Measurements from ENCODE around the gene TPSG1. TPM values are rescaled to one million over a fixed set of nuclear protein-coding genes. Genes with fewer than 3 reads are reported as not detected.

The TPSG1 gene
- total and polyA plus RNA-seq, 7 donors, result 0.08 TPM; not detected in 6

- WGBS, 3 donors, result 54 to 62% (median 57%) methylated on average over 15 of the region's 15 CpGs
- Histone ChIP-seq H3K27me3 (ENCODE audit: insufficient read depth in 3 of 3, low read length in 2 of 3) (peaks cover 0 to 41% (median 16%) of the 10 kb centered on the region in 3 donors), H3K4me3 (no peak overlapping the region), H3K4me1 (no peaks in the 10 kb centered on the region), H3K36me3 (ENCODE audit: insufficient read depth in 1 of 2, low read depth in 1 of 2) (no peaks in the 10 kb centered on the region), H3K27ac (no peak overlapping the region), H3K9me3 (no peaks in the 10 kb centered on the region)
- DNase-seq (no peak), ATAC-seq (no peak)
- intact Hi-C loops (cut with DNase I), result no loop called here
- no peak for TF ChIP-seq CTCF (IDR thresholded peaks at IDR 0.05)
Observed at GRCh38 chr16:1263591-1264344, 38.7 kb upstream of the TPSG1 start.

GRCh38 chr16:1262846-1263221, 37.8 kb upstream of the TPSG1 start:
- no peak for TF ChIP-seq CTCF (IDR thresholded peaks at IDR 0.05)
- DNase-seq, result no peak
- 71 to 80% (median 74%) methylated on average over 9 of the region's 9 CpGs for WGBS, 3 donors
- no peaks in the 10 kb centered on the region for H3K9me3 ChIP-seq
- H3K27me3 ChIP-seq (ENCODE audit: insufficient read depth in 3 of 3, low read length in 2 of 3), result peaks cover 0 to 41% (median 16%) of the 10 kb centered on the region in 3 donors
- intact Hi-C loops (cut with DNase I), result no loop called here
- H3K36me3 ChIP-seq (ENCODE audit: insufficient read depth in 1 of 2, low read depth in 1 of 2), result no peaks in the 10 kb centered on the region
- ATAC-seq, result no peak
- no peak overlapping the region for H3K4me3 ChIP-seq
- no peaks in the 10 kb centered on the region for H3K4me1 ChIP-seq
- no peak overlapping the region for H3K27ac ChIP-seq

DNA sequence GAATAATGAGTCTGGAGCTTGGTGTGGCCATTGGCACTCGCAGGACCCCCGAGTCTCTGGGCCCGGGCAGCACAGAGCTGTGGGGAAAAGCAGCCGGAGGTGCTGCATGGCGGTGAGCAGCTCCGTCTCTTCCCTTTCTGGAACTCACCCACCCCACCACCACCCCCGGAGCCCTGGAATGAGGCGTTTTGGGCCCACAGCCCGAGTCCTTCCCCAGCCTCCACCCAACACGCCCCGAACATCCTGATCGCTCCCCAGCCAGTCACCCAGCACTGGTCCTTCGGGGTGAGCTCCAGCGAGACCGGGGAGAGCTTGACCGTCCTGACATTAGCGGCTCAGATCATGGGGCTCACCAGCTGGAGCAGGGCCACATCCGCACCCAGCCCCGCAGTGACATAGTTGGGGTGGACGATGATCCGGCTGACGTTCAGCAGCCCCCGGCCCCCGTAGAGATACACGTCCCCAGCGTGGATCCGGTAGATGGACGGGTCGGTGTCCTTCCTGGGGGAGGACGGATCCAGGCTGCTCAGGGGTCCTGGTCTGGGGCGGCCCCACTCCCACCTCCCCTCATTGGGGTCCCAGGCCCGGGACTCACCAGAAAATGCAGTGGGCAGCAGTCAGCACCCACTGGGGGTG, 37.3 kb upstream of the TPSG1 start:
- intact Hi-C loops (cut with DNase I), result no loop called here
- WGBS, 3 donors, result 76 to 78% (median 78%) methylated on average over 31 to 32 of the region's 32 CpGs
- Histone ChIP-seq H3K4me1 (no peaks in the 10 kb centered on the region), H3K27ac (no peak overlapping the region), H3K36me3 (ENCODE audit: insufficient read depth in 1 of 2, low read depth in 1 of 2) (no peaks in the 10 kb centered on the region), H3K4me3 (no peak overlapping the region), H3K9me3 (no peaks in the 10 kb centered on the region), H3K27me3 (ENCODE audit: insufficient read depth in 3 of 3, low read length in 2 of 3) (peaks cover 0 to 46% (median 16%) of the 10 kb centered on the region in 3 donors)
- TF ChIP-seq CTCF (IDR thresholded peaks at IDR 0.05), result no peak
- DNase-seq (no peak), ATAC-seq (no peak)

DNA sequence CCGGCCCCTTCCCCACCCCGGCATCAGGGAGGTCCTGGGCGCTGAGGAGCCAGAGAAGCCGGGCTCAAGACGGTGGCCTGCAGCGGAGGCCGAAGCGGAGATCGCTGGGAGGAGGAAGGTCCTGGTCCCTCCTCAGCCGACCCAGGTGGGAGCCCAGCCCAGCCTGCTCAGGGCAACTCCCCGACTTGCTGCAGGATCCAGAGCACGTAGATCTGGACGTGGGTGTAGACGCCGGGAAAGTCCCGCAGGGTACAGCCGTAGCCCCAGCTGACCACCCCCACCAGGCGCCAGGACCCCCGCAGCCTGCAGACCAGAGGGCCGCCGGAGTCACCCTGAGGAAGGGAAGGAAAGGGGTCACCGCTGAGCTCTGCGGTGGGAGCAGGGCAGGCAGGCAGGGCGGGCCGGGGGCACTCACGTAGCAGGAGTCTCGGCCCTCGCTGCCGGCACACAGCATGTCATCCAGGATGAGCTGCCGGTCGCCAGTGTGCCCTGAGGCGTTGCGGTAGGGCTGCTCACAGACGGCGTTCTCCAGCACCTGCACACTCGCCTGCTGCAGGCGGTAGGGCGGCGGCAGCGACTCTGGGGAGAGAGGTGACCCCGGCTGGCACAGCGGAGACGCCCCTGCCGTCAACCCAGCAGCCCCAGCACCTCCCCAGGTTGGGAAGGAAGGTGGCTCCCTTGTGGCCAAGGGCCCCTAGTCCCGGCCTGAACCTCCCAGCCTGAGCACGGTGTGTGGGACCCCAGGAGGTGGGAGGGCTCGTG, 36.2 kb upstream of the TPSG1 start:
- no peak overlapping the region for H3K4me3 ChIP-seq
- no peak overlapping the region for H3K27ac ChIP-seq
- ATAC-seq (no peak), DNase-seq (no peak)
- H3K9me3 ChIP-seq, result no peaks in the 10 kb centered on the region
- 8 to 13% (median 13%) methylated on average over 38 to 47 of the region's 47 CpGs for WGBS, 3 donors
- no peak for TF ChIP-seq CTCF (IDR thresholded peaks at IDR 0.05)
- H3K36me3 ChIP-seq (ENCODE audit: insufficient read depth in 1 of 2, low read depth in 1 of 2), result no peaks in the 10 kb centered on the region
- intact Hi-C loops (cut with DNase I), result no loop called here
- H3K27me3 ChIP-seq (ENCODE audit: insufficient read depth in 3 of 3, low read length in 2 of 3), result peaks cover 0 to 47% (median 16%) of the 10 kb centered on the region in 3 donors
- no peaks in the 10 kb centered on the region for H3K4me1 ChIP-seq
